PC-3 (cell line): ENCODE data around the gene UTS2B. TPM values are rescaled to one million over a fixed set of nuclear protein-coding genes. Genes with fewer than 3 reads are reported as not detected.

ENCODE experiments used
- ATAC-seq: fragments of 200-7000 bp; cut with Tn5 transposase; 2 replicates; pipeline ENCODE4 v1.9.1; 2020; ENCODE audit warnings: mild to moderate bottlenecking, moderate library complexity
- BruUV-seq: library from RNA; stranded (reverse); fragments of 400-500 nt; replicated peaks from 2 replicates; lab custom pipeline; 2021; lab: Mats Ljungman, UMichigan
- CTCF ChIA-PET: fragments of 300-600 bp; sonication (Branson Sonifier 250); formaldehyde crosslinking; loops from one replicate; lab custom pipeline; 2022; ENCODE audit warnings: antibody characterized with exemption; lab: Charles Lee
- POLR2A ChIA-PET: fragments of 300-600 bp; sonication (Branson Sonifier 250); formaldehyde crosslinking; loops from one replicate; lab custom pipeline; 2022; ENCODE audit warnings: antibody characterized with exemption; ENCODE audit not compliant: unreplicated experiment; lab: Charles Lee
- DNase-seq: peaks from one replicate; pipeline ENCODE4 v3.0.0-alpha.2; 2015
- H2AFZ ChIP-seq: fragments of 300-600 bp; sonication (generic); 2 replicates; pipeline ENCODE4 v1.6.0; 2016; ENCODE audit warnings: antibody characterized with exemption, low read length
- H3F3A ChIP-seq: fragments of 300-600 bp; sonication (generic); one replicate; pipeline ENCODE4 v1.6.0; 2017; ENCODE audit warnings: antibody characterized with exemption, low read length, control low read depth, mild to moderate bottlenecking; ENCODE audit not compliant: unreplicated experiment
- H3K27ac ChIP-seq: fragments of 300-600 bp; sonication (generic); 2 replicates; pipeline ENCODE4 v1.5.1; 2016; ENCODE audit warnings: mild to moderate bottlenecking, low read length
- H3K27me3 ChIP-seq: fragments of 300-600 bp; sonication (generic); 2 replicates; pipeline ENCODE4 v1.6.1; 2016; ENCODE audit warnings: low read length, mixed read lengths
- H3K36me3 ChIP-seq: fragments of 300-600 bp; sonication (generic); 2 replicates; pipeline ENCODE4 v1.6.1; 2016; ENCODE audit warnings: low read depth, mixed run types, low read length, mixed read lengths
- H3K4me1 ChIP-seq: fragments of 300-600 bp; sonication (generic); 2 replicates; pipeline ENCODE4 v1.5.1; 2016; ENCODE audit warnings: low read length; ENCODE audit not compliant: insufficient read depth
- H3K4me2 ChIP-seq: fragments of 300-600 bp; sonication (generic); 2 replicates; pipeline ENCODE4 v1.6.0; 2016; ENCODE audit warnings: low read length
- H3K4me3 ChIP-seq: fragments of 300-600 bp; sonication (generic); 2 replicates; pipeline ENCODE4 v1.5.1; 2016; ENCODE audit warnings: mild to moderate bottlenecking, low read length, mixed read lengths
- H3K79me2 ChIP-seq: fragments of 300-600 bp; sonication (generic); 2 replicates; pipeline ENCODE4 v1.6.1; 2017; ENCODE audit warnings: low read length, mixed read lengths
- H3K9ac ChIP-seq: fragments of 300-600 bp; sonication (generic); 2 replicates; pipeline ENCODE4 v1.6.0; 2016; ENCODE audit warnings: mild to moderate bottlenecking, low read length
- H3K9me2 ChIP-seq: fragments of 300-600 bp; sonication (generic); replicated peaks from 2 replicates; pipeline ENCODE4 v1.6.1; 2016; ENCODE audit warnings: mixed run types, low read length, mixed read lengths
- H3K9me3 ChIP-seq: fragments of 300-600 bp; sonication (generic); 2 replicates; pipeline ENCODE4 v1.6.1; 2016; ENCODE audit warnings: low read length, mixed read lengths
- H4K20me1 ChIP-seq: fragments of 300-600 bp; sonication (generic); 2 replicates; pipeline ENCODE4 v1.6.1; 2016; ENCODE audit warnings: low read length, mixed read lengths
- EZH2 ChIP-seq: fragments of 300-600 bp; sonication (generic); IDR thresholded peaks from one replicate; pipeline ENCODE4 v1.6.1; 2017; ENCODE audit warnings: antibody characterized with exemption, mild to moderate bottlenecking, low read length; ENCODE audit not compliant: unreplicated experiment
- EZH2phosphoT487 ChIP-seq: fragments of 300-600 bp; sonication (generic); IDR thresholded peaks from 2 replicates; pipeline ENCODE4 v1.6.1; 2018; ENCODE audit warnings: mild to moderate bottlenecking, antibody characterized with exemption, low read length, borderline replicate concordance
- intact Hi-C: fragments of 100-400 bp; cut with micrococcal nuclease; formaldehyde crosslinking; loops from 2 replicates; pipeline ENCODE4 v1.9.0; 2023
- total RNA-seq: library from RNA; depleted of rRNA; stranded (reverse); fragments of >200 nt; gene quantifications from 2 replicates; pipeline ENCODE4 v1.2.3, GENCODE V29; 2014
- TF ChIP-seq, protein P1 (sequence below): fragments of 300-600 bp; sonication (generic); conservative IDR thresholded peaks from 2 replicates; pipeline ENCODE4 v1.5.1; 2017; ENCODE audit warnings: antibody characterized with exemption, low read depth, mild to moderate bottlenecking, low read length

The UTS2B gene
- total RNA-seq, 1 experiment from 2014 or later = not detected

DNA sequence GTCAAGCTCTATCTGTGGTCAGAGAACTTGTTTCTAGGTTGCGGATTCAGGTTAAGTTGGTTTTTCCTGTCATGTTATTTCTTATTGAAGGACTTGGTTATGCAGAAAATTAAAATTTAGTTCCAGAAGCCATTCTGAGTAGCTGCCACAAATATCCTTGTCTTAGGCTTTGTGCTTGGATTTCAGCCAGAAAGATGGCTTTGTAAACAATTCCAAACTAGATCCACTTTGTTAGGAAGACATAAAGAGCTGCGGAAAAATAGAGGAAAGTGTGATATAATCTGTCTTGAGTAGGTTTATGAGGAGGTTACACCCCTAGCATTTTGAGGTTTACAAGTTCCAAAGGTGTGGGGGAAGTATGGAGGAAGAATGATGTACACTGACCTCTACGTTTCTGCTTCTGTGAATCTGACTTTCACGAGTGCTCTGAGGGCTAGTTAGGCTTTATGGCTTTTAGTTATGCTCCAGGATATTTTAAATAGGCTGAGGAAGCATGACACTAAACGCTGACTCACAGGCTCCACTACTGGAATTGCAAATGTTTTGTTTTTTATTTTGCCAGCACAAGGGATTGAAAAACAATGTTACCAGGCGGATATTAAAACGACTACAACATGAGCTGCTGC is 46.3 kb upstream of the UTS2B start:
- Histone ChIP-seq H3K79me2 (no peaks in the 10 kb centered on the region), H4K20me1 (no peaks in the 10 kb centered on the region), H3K4me1 (peaks cover 44% of the 10 kb centered on the region), H3K4me3 (peak overlapping the region; percentile 11; the same call in 1 of the 2 replicates), H3K9me3 (no peaks in the 10 kb centered on the region), H3K9me2 (no peaks in the 10 kb centered on the region), H3K4me2 (peak overlapping the region; percentile 55), H3K27me3 (no peaks in the 10 kb centered on the region), H3F3A (peaks cover 7% of the 10 kb centered on the region), H3K36me3 (peaks cover 19% of the 10 kb centered on the region; the same call in 1 of the 2 replicates), H3K27ac (peak overlapping the region; percentile 79), H2AFZ (0 out of 2 replicates have a peak overlapping the region, but pooled peaks have one; percentile 12), H3K9ac (peak overlapping the region; percentile 33)
- ChIA-PET POLR2A (interaction anchor here (0.6 to 0.7 kb wide), 4 partner anchors 43 to 990 kb away, joined by 3 to 5 read pairs (median 4); no protein-coding TSS in a partner anchor), CTCF (interaction anchor here (0.7 to 1.4 kb wide), 2 partner anchors 132 to 134 kb away, joined by 5 to 6 read pairs; no protein-coding TSS in a partner anchor)
- intact Hi-C loops = loop anchor here (1.0 to 10.0 kb wide), 4 partner anchors 40 to 312 kb away; partner anchors contain the start of gene UTS2B
- TF ChIP-seq EZH2 (no peak), EZH2phosphoT487 (no peak)
- TF ChIP-seq, protein P1, sequence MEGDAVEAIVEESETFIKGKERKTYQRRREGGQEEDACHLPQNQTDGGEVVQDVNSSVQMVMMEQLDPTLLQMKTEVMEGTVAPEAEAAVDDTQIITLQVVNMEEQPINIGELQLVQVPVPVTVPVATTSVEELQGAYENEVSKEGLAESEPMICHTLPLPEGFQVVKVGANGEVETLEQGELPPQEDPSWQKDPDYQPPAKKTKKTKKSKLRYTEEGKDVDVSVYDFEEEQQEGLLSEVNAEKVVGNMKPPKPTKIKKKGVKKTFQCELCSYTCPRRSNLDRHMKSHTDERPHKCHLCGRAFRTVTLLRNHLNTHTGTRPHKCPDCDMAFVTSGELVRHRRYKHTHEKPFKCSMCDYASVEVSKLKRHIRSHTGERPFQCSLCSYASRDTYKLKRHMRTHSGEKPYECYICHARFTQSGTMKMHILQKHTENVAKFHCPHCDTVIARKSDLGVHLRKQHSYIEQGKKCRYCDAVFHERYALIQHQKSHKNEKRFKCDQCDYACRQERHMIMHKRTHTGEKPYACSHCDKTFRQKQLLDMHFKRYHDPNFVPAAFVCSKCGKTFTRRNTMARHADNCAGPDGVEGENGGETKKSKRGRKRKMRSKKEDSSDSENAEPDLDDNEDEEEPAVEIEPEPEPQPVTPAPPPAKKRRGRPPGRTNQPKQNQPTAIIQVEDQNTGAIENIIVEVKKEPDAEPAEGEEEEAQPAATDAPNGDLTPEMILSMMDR = no peak
- BruUV-seq = TSS peak; percentile 83
- DNase-seq (peak; percentile 91), ATAC-seq (peak; percentile 93)

DNA sequence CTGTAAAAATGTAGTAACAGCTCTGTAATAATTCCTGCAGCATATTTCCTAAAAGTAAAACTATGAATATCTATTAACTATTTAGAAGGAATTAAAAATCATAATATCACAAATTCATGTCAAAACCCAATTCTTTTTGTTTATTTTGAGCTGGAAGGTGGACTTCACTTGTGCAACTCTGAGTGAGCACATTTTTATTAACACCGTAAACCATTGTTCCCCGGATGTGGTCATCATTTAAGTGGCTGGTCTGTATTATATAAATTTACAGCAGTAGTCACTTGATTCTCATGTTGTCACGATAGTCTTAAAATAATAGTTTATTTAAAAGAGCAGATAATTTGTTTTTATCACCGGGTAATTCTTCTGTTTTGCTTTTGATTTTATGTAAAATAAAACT is 43.0 kb upstream of the UTS2B start:
- CTCF ChIA-PET = no interaction called here

More for the DNA sequence above, 43.0 kb upstream of the UTS2B start:
- Histone ChIP-seq H3K79me2 (no peaks in the 10 kb centered on the region), H4K20me1 (no peaks in the 10 kb centered on the region), H3K27ac (peak overlapping the region; percentile 54), H3K9me3 (no peaks in the 10 kb centered on the region), H3K4me2 (0 out of 2 replicates have a peak overlapping the region, but pooled peaks have one; percentile 33), H3K4me1 (peaks cover 42% of the 10 kb centered on the region), H3K4me3 (no peak overlapping the region), H3K27me3 (no peaks in the 10 kb centered on the region), H3F3A (peaks cover 7% of the 10 kb centered on the region), H3K9ac (peak overlapping the region; percentile 26), H2AFZ (no peak overlapping the region), H3K36me3 (peaks cover 22% of the 10 kb centered on the region; the same call in 1 of the 2 replicates), H3K9me2 (no peaks in the 10 kb centered on the region)
- TF ChIP-seq EZH2phosphoT487 = no peak
- TF ChIP-seq EZH2 = no peak
- TF ChIP-seq, protein P1 = no peak
- peak; percentile 60 for DNase-seq
- intact Hi-C loops = loop anchor here (1.0 to 10.0 kb wide), 2 partner anchors 16 to 309 kb away; no protein-coding TSS in a partner anchor
- POLR2A ChIA-PET = interaction anchor here (0.5 to 0.7 kb wide), 3 partner anchors 11 to 1525 kb away, joined by 3 to 7 read pairs (median 3); partner anchors contain the start of gene GMNC
- no TSS peak for BruUV-seq
- ATAC-seq = peak; percentile 8; the same call in 1 of the 2 replicates
